ENCODE results near the gene HMGA1.

The HMGA1 gene

DNA sequence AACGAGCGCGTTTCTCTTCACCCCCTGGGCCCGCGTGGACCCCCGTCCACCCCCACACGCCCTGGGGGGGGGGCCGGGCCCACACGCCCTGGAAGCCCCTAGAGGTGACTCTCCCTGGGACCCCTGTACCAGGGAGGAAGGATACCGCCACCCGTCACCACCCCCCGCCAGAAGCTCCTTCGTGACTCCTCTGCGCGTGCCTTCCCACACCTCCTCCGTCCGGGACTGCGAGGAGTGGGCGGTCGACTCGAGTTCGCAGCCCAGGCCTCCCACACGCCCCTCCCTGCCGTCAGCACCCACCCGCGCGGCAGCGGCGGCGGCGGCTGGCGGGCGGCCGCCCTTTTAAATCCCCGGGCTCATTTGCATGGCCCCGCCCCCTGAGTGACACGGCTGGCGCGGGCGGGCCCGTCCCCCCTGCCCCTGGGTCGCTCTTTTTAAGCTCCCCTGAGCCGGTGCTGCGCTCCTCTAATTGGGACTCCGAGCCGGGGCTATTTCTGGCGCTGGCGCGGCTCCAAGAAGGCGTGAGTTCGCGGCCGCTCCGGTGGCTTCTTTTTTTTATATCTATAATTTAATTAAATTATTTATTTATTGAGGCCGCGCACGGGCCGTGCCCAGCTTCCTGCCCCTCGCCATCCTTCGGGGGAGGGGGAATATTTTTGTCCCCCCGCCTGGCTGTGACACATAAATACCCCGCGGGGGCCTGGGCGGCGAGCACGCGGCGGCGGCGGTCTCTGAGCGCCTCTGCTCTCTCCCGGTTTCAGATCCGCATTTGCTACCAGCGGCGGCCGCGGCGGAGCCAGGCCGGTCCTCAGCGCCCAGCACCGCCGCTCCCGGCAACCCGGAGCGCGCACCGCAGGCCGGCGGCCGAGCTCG is at the start of gene HMGA1:
TSS of gene HMGA1 (plus strand) at position 431 of the 873 bp plus-strand sequence. CDS start 3,908 bp downstream, outside the sequence.
- peak; percentile 90 for DNase-seq (ENCODE audit: low spot score)
- no peak for FAIRE-seq

GRCh38 chr6:34189806-34190503 is 46.7 kb upstream of the HMGA1 start:
- FAIRE-seq, result no peak
- DNase-seq (ENCODE audit: low spot score), result no peak

DNA sequence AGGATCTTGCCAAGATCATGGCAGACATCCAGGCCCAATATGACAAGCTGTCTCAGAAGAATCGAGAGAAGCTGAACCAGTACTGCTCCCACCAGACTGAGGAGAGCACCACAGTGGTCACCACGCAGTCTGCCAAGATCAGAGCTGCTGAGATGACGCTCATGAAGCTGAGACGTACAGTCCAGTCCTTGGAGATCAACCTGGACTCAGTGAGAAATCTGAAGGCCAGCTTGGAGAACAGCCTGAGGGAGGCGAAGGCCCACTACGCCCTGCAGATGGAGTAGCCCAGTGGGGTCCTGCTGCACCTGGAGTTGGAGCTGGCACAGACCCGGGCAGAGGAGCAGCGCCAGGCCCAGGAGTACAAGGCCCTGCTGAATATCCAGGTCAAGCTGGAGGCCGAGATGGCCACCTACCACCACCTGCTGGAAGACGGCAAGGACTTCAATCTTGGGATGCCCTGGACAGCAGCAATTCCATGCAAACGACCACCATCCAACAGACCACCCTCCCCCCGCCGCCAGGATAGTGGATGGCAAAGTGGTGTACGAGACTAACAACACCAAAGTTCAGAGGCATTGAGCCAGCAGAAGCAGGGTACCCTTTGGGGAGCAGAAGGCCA is 46.1 kb upstream of the HMGA1 start:
- DNase-seq (ENCODE audit: low spot score) (no peak), FAIRE-seq (no peak)

DNA sequence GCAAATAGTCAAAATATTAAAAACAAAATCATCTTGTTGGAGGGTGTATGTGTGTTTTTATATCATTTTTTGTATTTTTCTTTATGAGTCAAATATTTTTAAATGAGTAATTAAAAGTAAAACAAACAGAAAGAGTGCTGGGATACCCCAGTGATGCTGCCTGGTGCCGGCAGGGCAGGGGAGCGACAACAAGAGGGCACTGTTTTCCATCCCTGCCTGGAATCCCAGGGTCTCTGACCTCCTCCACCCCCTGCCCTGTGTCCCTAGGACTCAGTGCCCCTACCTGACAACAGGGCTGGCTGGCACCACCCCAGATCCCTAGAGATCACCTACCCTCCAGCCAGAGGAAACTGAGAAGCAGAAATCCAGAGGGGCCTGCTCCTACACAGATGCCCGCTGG is 41.9 kb upstream of the HMGA1 start:
- FAIRE-seq, result no peak

DNA sequence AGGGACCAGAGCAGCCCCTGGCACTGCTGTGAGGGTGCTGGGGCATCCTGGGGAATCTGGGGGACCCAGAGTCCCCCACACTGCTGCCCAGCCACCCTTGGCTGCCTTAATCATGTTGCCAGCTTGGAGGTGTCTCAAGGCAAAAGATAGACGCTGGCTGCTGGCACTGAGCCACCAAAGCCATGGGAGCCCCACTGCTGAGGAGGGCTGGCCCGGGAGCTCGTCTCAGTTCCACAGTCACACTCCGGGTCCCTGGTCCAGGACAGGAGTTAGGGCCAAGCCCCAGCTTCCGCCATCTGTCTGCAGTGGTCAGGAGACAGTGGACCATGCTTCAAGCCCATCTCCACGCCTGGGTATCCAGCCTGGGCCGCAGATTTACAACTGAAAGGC is 41.0 kb upstream of the HMGA1 start:
- no peak for FAIRE-seq
- no peak for DNase-seq (ENCODE audit: low spot score)

More for the DNA sequence above, 41.9 kb upstream of the HMGA1 start:
- no peak for DNase-seq (ENCODE audit: low spot score)

GRCh38 chr6:34196116-34196832 is 40.4 kb upstream of the HMGA1 start:
- DNase-seq (ENCODE audit: low spot score), result peak; percentile 85
- peak; percentile 30 for FAIRE-seq

DNA sequence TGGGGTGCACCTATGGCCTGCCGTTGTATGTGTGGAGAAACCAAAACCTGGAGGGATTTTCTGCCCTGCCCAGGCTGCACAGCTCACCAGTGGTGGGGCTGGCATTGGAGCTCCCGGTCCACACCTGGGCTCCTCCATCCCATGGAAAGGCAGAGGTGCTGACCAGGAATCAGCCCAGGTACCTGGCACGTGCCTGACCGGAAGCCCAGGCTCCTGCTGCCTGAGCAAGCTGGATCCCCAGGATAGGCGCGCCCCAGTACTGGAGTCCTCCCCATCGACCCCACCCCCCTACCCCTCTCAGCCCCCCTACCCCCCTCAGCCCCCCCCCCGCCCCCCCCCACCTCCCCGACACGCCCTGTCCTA is 39.9 kb upstream of the HMGA1 start:
- DNase-seq (ENCODE audit: low spot score) (no peak), FAIRE-seq (no peak)

GRCh38 chr6:34200340-34200971 is 36.2 kb upstream of the HMGA1 start:
- DNase-seq (ENCODE audit: low spot score) (no peak), FAIRE-seq (no peak)

GRCh38 chr6:34201455-34202107 is 35.1 kb upstream of the HMGA1 start:
- FAIRE-seq, result no peak
- DNase-seq (ENCODE audit: low spot score), result no peak

- DNase-seq (ENCODE audit: low spot score) (no peak), FAIRE-seq (no peak)
Observed at GRCh38 chr6:34202329-34203201, 34.1 kb upstream of the HMGA1 start.

DNA sequence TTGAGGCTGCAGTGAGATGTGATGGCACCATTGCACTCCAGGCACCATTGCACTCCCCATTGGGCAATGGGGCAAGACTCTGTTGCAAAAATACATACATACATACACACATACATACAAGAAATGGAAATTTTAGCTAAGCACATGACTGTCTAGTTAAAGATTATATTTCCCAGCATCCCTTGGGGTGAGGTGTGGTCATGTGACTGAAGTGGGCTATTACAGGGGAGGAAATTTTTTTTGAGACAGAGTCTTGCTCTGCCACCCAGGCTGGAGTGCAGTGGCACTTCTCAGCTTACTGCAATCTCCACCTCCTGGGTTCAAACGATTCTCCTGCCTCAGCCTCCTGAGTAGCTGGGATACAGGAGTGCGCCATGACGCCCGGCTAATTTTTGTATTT is 32.0 kb upstream of the HMGA1 start:
- FAIRE-seq, result no peak
- DNase-seq (ENCODE audit: low spot score), result no peak

DNA sequence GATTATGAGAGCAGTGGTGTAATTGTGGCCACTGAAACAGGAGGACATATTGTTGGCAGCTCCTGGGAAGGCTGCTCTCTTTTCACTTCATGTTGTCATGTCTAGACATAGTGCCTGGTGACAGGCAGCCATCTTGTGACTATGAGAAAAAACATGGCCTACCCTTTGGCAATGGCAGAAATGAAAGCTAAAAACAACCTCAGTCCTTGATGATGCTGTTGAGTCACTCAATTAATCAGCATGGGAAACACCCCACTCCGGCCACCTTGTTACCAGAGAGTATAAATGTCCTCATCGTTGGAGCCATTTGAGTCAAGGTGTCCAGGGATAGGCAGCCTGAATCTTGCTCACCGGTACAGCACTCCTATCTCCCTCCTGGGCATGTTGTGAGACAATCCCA is 31.2 kb upstream of the HMGA1 start:
- DNase-seq (ENCODE audit: low spot score) (no peak), FAIRE-seq (no peak)

GRCh38 chr6:34205916-34206315 is 30.8 kb upstream of the HMGA1 start:
- no peak for FAIRE-seq

GRCh38 chr6:34206726-34207125 is 29.9 kb upstream of the HMGA1 start:
- FAIRE-seq, result no peak
- no peak for DNase-seq (ENCODE audit: low spot score)

More at GRCh38 chr6:34205916-34206315, 30.8 kb upstream of the HMGA1 start:
- no peak for DNase-seq (ENCODE audit: low spot score)

GRCh38 chr6:34207695-34208443 is 28.8 kb upstream of the HMGA1 start:
- DNase-seq (ENCODE audit: low spot score), result no peak
- no peak for FAIRE-seq

DNA sequence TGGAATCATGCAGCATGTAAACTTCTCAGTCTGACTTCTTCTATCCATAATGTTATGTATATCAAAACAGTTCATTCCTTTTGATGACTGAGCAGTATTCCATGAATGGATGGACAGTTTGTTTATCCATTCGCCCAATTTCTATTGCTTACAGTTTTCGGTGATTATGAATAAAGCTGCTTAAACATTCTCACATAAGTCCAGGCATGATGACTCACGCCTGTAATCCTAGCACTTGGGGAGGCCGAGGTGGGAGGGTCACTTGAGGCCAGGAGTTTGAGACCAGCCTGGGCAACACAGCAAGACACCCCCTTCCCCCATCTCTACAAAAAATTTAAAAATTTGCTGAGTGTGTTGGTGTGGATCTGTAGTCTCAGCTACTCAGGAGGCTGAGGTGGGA is 22.9 kb upstream of the HMGA1 start:
- FAIRE-seq (no peak), DNase-seq (ENCODE audit: low spot score) (no peak)

GRCh38 chr6:34218691-34219090 is 18.0 kb upstream of the HMGA1 start:
- DNase-seq (ENCODE audit: low spot score), result no peak
- no peak for FAIRE-seq

DNA sequence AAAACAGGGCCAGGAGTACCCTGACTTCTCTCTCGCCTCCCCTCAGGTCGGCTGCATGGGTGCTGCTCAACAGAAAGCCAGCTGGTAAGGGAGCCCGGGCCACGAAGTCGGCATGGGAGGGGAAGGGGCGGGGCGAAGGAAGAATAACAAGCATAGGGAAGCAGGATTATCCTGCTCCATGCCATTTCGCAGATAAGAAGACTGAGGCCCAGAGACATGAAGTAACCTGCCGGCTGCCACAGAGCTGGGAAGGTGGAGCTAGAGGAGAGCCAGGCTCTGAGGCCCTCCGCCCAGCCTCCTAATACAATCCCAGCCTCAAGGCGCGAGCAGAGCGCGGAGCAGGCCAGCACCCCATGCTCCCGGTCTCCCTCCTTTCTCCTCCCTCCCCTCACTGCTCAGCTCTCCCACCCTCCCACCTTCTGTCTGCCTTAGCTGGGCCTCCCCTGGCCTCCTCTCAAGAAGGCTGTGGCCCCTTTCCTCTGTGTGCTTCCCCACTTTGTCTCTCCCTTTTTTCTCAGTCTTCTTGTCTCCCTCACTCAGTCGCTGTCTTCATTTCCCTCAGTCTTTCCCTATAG is 13.2 kb upstream of the HMGA1 start:
- DNase-seq (ENCODE audit: low spot score), result no peak
- no peak for FAIRE-seq
